Osteoblast (primary cell): Measurements from ENCODE around the gene SLC24A4. TPM values are rescaled to one million over a fixed set of nuclear protein-coding genes. Genes with fewer than 3 reads are reported as not detected.

Experiments
- DNase-seq: peaks from one replicate; pipeline ENCODE4 v3.0.0; 2011; ENCODE audit warnings: low spot score, mixed read lengths; ENCODE audit not compliant: insufficient read length; ENCODE audit errors: missing footprints
- H2AFZ ChIP-seq: 2 replicates; pipeline ENCODE4 v1.6.0; 2011; ENCODE audit warnings: mild to moderate bottlenecking, low read length
- H3K27ac ChIP-seq: 2 replicates; pipeline ENCODE4 v1.5.1; 2011; ENCODE audit warnings: mild to moderate bottlenecking, low read depth, low read length, moderate library complexity
- H3K27me3 ChIP-seq: 2 replicates; pipeline ENCODE4 v1.6.0; 2012; ENCODE audit warnings: mild to moderate bottlenecking, control low read depth, inconsistent platforms, low read length, moderate library complexity; ENCODE audit not compliant: insufficient read depth
- H3K36me3 ChIP-seq: 2 replicates; pipeline ENCODE4 v1.5.1; 2011; ENCODE audit warnings: mild to moderate bottlenecking, low read length, control low read depth, moderate library complexity; ENCODE audit not compliant: insufficient read depth
- H3K4me1 ChIP-seq: 2 replicates; pipeline ENCODE4 v1.5.1; 2011; ENCODE audit warnings: mild to moderate bottlenecking, low read length, control low read depth, moderate library complexity; ENCODE audit not compliant: insufficient read depth
- H3K4me2 ChIP-seq: 2 replicates; pipeline ENCODE4 v1.6.0; 2011; ENCODE audit warnings: mild to moderate bottlenecking, low read length; ENCODE audit not compliant: insufficient read depth
- H3K4me3 ChIP-seq: fragments of 200-600 bp; sonication (generic); 3 replicates; pipeline ENCODE4 v1.5.1; 2012; ENCODE audit warnings: mild to moderate bottlenecking, low read length, inconsistent platforms; ENCODE audit not compliant: insufficient read depth
- H3K79me2 ChIP-seq: 2 replicates; pipeline ENCODE4 v1.6.0; 2012; ENCODE audit warnings: mild to moderate bottlenecking, low read length, control low read depth, inconsistent platforms; ENCODE audit not compliant: insufficient read depth
- H3K9me3 ChIP-seq: 2 replicates; pipeline ENCODE4 v1.5.1; 2011; ENCODE audit warnings: low read depth, low read length, control low read depth
- H4K20me1 ChIP-seq: 2 replicates; pipeline ENCODE4 v1.6.0; 2012; ENCODE audit warnings: mild to moderate bottlenecking, low read length, control low read depth; ENCODE audit not compliant: insufficient read depth
- total RNA-seq: library from RNA; depleted of rRNA; stranded (reverse); fragments of >200 nt; gene quantifications from 2 replicates; pipeline ENCODE4 v1.2.3, GENCODE V29; 2012
- TF ChIP-seq, protein P1 (sequence below): IDR thresholded peaks from 2 replicates; pipeline ENCODE4 v1.5.1; 2011; ENCODE audit warnings: mild to moderate bottlenecking, low read depth, low read length, moderate library complexity; ENCODE audit errors: extremely low read depth

SLC24A4 gene
- total RNA-seq, 1 donor: under 0.01 TPM

DNA sequence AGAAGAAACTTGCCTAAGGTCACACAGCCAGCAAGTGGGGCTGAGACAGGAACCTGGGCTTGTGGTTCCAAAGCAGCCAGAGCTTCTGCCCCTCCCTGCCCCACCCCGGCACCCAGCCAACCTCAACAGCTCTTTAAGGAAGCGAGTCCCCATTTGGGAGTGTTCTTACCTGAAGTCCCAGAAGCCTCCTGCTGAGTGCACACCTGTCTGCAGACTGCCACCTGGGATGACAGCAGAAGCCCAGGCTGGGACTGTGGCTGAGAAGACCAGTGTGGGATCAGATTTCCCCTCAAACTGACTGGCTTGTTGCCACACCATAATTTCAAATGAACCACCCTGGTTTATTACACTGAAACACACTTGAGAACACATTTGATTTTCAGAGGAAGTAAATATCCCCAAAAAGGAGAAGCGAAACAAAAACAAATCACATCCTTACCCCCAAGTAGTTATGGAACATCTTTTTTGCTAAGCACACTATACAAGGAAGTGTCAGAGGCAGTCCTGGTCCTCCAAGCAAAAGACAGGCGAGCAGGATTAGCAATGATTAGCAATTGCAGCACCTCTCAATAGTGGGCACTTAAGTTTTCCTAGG is 184.3 kb downstream of the SLC24A4 start:
- Histone ChIP-seq H2AFZ (no peak overlapping the region), H3K9me3 (no peaks in the 10 kb centered on the region), H3K36me3 (no peaks in the 10 kb centered on the region), H3K27ac (no peak overlapping the region), H3K4me3 (no peak overlapping the region), H3K4me1 (peaks cover 38% of the 10 kb centered on the region), H3K27me3 (no peaks in the 10 kb centered on the region), H4K20me1 (no peaks in the 10 kb centered on the region), H3K79me2 (no peaks in the 10 kb centered on the region), H3K4me2 (no peak overlapping the region)
- TF ChIP-seq, protein P1, sequence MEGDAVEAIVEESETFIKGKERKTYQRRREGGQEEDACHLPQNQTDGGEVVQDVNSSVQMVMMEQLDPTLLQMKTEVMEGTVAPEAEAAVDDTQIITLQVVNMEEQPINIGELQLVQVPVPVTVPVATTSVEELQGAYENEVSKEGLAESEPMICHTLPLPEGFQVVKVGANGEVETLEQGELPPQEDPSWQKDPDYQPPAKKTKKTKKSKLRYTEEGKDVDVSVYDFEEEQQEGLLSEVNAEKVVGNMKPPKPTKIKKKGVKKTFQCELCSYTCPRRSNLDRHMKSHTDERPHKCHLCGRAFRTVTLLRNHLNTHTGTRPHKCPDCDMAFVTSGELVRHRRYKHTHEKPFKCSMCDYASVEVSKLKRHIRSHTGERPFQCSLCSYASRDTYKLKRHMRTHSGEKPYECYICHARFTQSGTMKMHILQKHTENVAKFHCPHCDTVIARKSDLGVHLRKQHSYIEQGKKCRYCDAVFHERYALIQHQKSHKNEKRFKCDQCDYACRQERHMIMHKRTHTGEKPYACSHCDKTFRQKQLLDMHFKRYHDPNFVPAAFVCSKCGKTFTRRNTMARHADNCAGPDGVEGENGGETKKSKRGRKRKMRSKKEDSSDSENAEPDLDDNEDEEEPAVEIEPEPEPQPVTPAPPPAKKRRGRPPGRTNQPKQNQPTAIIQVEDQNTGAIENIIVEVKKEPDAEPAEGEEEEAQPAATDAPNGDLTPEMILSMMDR: no peak
- peak; percentile 43 for DNase-seq

DNA sequence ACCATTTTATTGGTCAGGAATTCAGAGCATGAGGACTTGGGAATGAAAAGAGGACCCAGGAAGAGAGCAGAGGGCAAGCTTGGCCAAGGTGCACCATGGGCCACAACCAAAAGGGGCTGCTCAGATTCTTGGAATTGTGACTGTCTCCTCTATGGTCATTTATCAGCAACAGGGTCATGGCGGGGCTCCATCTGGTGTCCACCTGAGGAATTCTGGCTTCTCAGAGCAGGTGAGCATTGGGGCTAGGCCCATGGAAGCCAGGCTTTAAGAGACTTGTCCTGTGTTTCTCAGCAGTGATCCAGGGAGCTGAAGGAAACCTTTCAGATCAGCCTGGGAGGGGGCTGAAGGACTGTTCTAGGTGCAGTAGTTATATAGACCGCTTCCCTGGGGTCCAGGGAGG is 188.0 kb downstream of the SLC24A4 start:
- Histone ChIP-seq H3K27ac (peak overlapping the region; percentile 89), H3K9me3 (no peaks in the 10 kb centered on the region), H3K4me3 (peak overlapping the region; percentile 24), H3K79me2 (peaks cover 22% of the 10 kb centered on the region), H4K20me1 (peaks cover 12% of the 10 kb centered on the region), H3K4me1 (peaks cover 25% of the 10 kb centered on the region), H3K36me3 (no peaks in the 10 kb centered on the region), H3K27me3 (no peaks in the 10 kb centered on the region), H2AFZ (peak overlapping the region; percentile 51), H3K4me2 (peak overlapping the region; percentile 63)
- TF ChIP-seq, protein P1: no peak
- DNase-seq: peak; percentile 36

DNA sequence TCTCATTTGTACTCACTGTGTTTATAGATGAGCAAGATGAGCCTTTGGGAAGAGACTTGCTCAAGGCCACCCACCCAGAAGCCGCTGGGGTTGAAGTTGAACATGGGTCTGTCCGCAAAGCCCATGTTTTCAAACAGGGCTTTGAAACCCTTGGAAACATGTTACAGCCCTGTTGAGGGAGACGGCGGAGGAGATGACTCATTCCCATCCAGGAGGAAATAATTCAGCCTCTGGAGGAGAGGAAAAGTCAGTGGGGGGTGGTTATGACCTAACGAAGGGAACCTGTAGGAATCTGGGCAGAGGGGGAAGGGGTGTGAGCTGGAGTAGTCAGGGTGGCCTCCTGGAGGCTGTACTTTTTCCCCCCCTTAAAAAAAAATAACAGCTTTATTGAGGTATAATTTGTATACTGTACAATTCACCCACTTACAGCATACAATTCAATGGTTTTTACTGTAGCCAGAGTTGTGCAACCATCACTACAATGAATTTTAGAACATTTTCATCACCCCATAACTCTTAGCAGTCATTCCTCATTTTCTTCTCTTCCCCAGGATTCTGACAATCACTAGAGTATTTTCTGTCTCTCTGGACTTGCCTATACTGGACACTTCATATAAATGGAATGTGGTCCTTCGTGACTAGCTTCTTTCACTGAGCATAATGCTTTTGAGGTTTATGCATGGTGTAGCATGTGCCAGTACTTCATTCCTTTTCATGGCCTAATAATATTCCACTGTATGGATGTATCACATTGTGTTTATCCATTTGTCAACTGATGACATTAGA is 188.7 kb downstream of the SLC24A4 start:
- Histone ChIP-seq H3K27ac (peak overlapping the region; percentile 89), H2AFZ (peak overlapping the region; percentile 51), H3K36me3 (no peaks in the 10 kb centered on the region), H3K9me3 (no peaks in the 10 kb centered on the region), H3K4me1 (peaks cover 25% of the 10 kb centered on the region), H3K4me3 (peak overlapping the region; percentile 24), H4K20me1 (peaks cover 17% of the 10 kb centered on the region), H3K27me3 (no peaks in the 10 kb centered on the region), H3K4me2 (peak overlapping the region; percentile 63), H3K79me2 (peaks cover 29% of the 10 kb centered on the region)
- DNase-seq: peak; percentile 98
- TF ChIP-seq, protein P1: no peak

DNA sequence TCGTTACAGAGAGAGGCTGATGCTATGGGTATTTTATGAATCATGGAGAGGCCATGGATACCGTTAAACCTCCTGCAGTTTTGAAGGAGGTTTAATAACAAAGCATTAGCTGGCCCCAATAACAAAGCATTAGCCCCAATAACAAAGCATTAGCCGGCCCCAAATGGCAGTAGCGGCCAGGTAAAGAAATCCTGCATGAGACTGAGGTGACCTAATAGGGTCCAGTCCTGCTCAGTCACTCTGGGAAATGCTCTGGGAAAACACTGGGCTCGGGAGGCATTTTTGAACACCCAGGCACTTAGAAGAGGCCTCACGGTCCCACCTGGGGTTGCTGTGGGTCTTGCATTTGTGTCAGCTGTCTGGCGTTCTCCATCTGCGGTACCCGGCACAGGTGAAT is 189.8 kb downstream of the SLC24A4 start:
- Histone ChIP-seq H3K4me1 (peaks cover 25% of the 10 kb centered on the region), H3K79me2 (peaks cover 41% of the 10 kb centered on the region), H3K36me3 (no peaks in the 10 kb centered on the region), H3K4me2 (peak overlapping the region; percentile 85), H3K4me3 (peak overlapping the region; percentile 85), H3K27me3 (no peaks in the 10 kb centered on the region), H2AFZ (no peak overlapping the region), H3K9me3 (no peaks in the 10 kb centered on the region), H4K20me1 (peaks cover 27% of the 10 kb centered on the region), H3K27ac (peak overlapping the region; percentile 89)
- no peak for DNase-seq
- TF ChIP-seq, protein P1: no peak
